ENCODE measurements around the gene UQCC2.

The UQCC2 gene

GRCh38 chr6:33663727-33664449 lies 47.6 kb downstream of the UQCC2 start:
- no peak overlapping the region for H3K27ac Mint-ChIP-seq
- H3K4me1 Mint-ChIP-seq (ENCODE audit: low read depth), result peaks cover 3% of the 10 kb centered on the region
- H3K27me3 Mint-ChIP-seq, result no peaks in the 10 kb centered on the region
- H3K4me3 Mint-ChIP-seq, result no peak overlapping the region
- no peaks in the 10 kb centered on the region for H3K9me3 Mint-ChIP-seq (ENCODE audit: low read depth)
- peaks cover 3% of the 10 kb centered on the region for H3K36me3 Mint-ChIP-seq

GRCh38 chr6:33663028-33663427 lies 48.5 kb downstream of the UQCC2 start:
- Mint-ChIP-seq H3K4me1 (ENCODE audit: low read depth) (no peaks in the 10 kb centered on the region), H3K27me3 (no peaks in the 10 kb centered on the region), H3K9me3 (ENCODE audit: low read depth) (no peaks in the 10 kb centered on the region), H3K36me3 (no peaks in the 10 kb centered on the region), H3K4me3 (no peak overlapping the region), H3K27ac (no peak overlapping the region)

- Mint-ChIP-seq H3K4me3 (no peak overlapping the region), H3K9me3 (ENCODE audit: low read depth) (no peaks in the 10 kb centered on the region), H3K27me3 (no peaks in the 10 kb centered on the region), H3K36me3 (no peaks in the 10 kb centered on the region), H3K27ac (no peak overlapping the region), H3K4me1 (ENCODE audit: low read depth) (no peaks in the 10 kb centered on the region)
These were observed 49.2 kb downstream of the UQCC2 start for GRCh38 chr6:33662318-33662717.

- H3K4me3 Mint-ChIP-seq, result no peak overlapping the region
- H3K27ac Mint-ChIP-seq, result no peak overlapping the region
- no peaks in the 10 kb centered on the region for H3K36me3 Mint-ChIP-seq
- no peaks in the 10 kb centered on the region for H3K9me3 Mint-ChIP-seq (ENCODE audit: low read depth)
- no peaks in the 10 kb centered on the region for H3K27me3 Mint-ChIP-seq
- no peaks in the 10 kb centered on the region for H3K4me1 Mint-ChIP-seq (ENCODE audit: low read depth)
These were observed 50.2 kb downstream of the UQCC2 start for GRCh38 chr6:33661106-33661838.

GRCh38 chr6:33659986-33660385 lies 51.5 kb downstream of the UQCC2 start:
- no peak overlapping the region for H3K4me3 Mint-ChIP-seq
- H3K27ac Mint-ChIP-seq, result no peak overlapping the region
- no peaks in the 10 kb centered on the region for H3K4me1 Mint-ChIP-seq (ENCODE audit: low read depth)
- H3K9me3 Mint-ChIP-seq (ENCODE audit: low read depth), result no peaks in the 10 kb centered on the region
- no peaks in the 10 kb centered on the region for H3K27me3 Mint-ChIP-seq
- no peaks in the 10 kb centered on the region for H3K36me3 Mint-ChIP-seq

GRCh38 chr6:33658982-33659689 lies 52.4 kb downstream of the UQCC2 start:
- no peaks in the 10 kb centered on the region for H3K9me3 Mint-ChIP-seq (ENCODE audit: low read depth)
- no peaks in the 10 kb centered on the region for H3K36me3 Mint-ChIP-seq
- no peak overlapping the region for H3K27ac Mint-ChIP-seq
- no peak overlapping the region for H3K4me3 Mint-ChIP-seq
- H3K4me1 Mint-ChIP-seq (ENCODE audit: low read depth), result no peaks in the 10 kb centered on the region
- H3K27me3 Mint-ChIP-seq, result no peaks in the 10 kb centered on the region

- H3K4me1 Mint-ChIP-seq (ENCODE audit: low read depth), result no peaks in the 10 kb centered on the region
- H3K4me3 Mint-ChIP-seq, result no peak overlapping the region
- no peaks in the 10 kb centered on the region for H3K9me3 Mint-ChIP-seq (ENCODE audit: low read depth)
- no peaks in the 10 kb centered on the region for H3K36me3 Mint-ChIP-seq
- H3K27me3 Mint-ChIP-seq, result no peaks in the 10 kb centered on the region
- no peak overlapping the region for H3K27ac Mint-ChIP-seq
These were observed 54.7 kb downstream of the UQCC2 start for GRCh38 chr6:33656844-33657243.

- Mint-ChIP-seq H3K9me3 (ENCODE audit: low read depth) (no peaks in the 10 kb centered on the region), H3K27ac (no peak overlapping the region)
These were observed 56.5 kb downstream of the UQCC2 start for GRCh38 chr6:33654831-33655554.

GRCh38 chr6:33652002-33652401 lies 59.5 kb downstream of the UQCC2 start:
- Mint-ChIP-seq H3K4me1 (ENCODE audit: low read depth) (peaks cover 3% of the 10 kb centered on the region), H3K27ac (no peak overlapping the region), H3K9me3 (ENCODE audit: low read depth) (no peaks in the 10 kb centered on the region), H3K27me3 (no peaks in the 10 kb centered on the region), H3K4me3 (no peak overlapping the region), H3K36me3 (peaks cover 2% of the 10 kb centered on the region)

More at GRCh38 chr6:33654831-33655554, 56.5 kb downstream of the UQCC2 start:
- no peaks in the 10 kb centered on the region for H3K27me3 Mint-ChIP-seq
- H3K36me3 Mint-ChIP-seq, result peaks cover 2% of the 10 kb centered on the region
- H3K4me3 Mint-ChIP-seq, result no peak overlapping the region
- H3K4me1 Mint-ChIP-seq (ENCODE audit: low read depth), result no peaks in the 10 kb centered on the region

- no peaks in the 10 kb centered on the region for H3K9me3 Mint-ChIP-seq (ENCODE audit: low read depth)
- peaks cover 3% of the 10 kb centered on the region for H3K4me1 Mint-ChIP-seq (ENCODE audit: low read depth)
- no peak overlapping the region for H3K27ac Mint-ChIP-seq
- no peaks in the 10 kb centered on the region for H3K27me3 Mint-ChIP-seq
- no peak overlapping the region for H3K4me3 Mint-ChIP-seq
- peaks cover 2% of the 10 kb centered on the region for H3K36me3 Mint-ChIP-seq
These were observed 60.1 kb downstream of the UQCC2 start for GRCh38 chr6:33651403-33651802.

Measured in activated naive CD8-positive, alpha-beta T cell (primary cell).